Breast epithelium (tissue), 3 donors: ENCODE data around the gene UNC93B1.

Experiments
- POLR2A ChIP-seq: fragments of 450-650 bp; IDR thresholded peaks from one replicate; pipeline ENCODE4 v1.6.1; 2016; ENCODE audit warnings: antibody characterized with exemption, mild to moderate bottlenecking, moderate library complexity
- POLR2AphosphoS5 ChIP-seq, 3 donors: sonication (generic); formaldehyde crosslinking; IDR thresholded peaks; one replicate each; pipeline ENCODE4 v1.6.1; 2017; ENCODE audit warnings: antibody characterized with exemption in 3 of 3

DNA sequence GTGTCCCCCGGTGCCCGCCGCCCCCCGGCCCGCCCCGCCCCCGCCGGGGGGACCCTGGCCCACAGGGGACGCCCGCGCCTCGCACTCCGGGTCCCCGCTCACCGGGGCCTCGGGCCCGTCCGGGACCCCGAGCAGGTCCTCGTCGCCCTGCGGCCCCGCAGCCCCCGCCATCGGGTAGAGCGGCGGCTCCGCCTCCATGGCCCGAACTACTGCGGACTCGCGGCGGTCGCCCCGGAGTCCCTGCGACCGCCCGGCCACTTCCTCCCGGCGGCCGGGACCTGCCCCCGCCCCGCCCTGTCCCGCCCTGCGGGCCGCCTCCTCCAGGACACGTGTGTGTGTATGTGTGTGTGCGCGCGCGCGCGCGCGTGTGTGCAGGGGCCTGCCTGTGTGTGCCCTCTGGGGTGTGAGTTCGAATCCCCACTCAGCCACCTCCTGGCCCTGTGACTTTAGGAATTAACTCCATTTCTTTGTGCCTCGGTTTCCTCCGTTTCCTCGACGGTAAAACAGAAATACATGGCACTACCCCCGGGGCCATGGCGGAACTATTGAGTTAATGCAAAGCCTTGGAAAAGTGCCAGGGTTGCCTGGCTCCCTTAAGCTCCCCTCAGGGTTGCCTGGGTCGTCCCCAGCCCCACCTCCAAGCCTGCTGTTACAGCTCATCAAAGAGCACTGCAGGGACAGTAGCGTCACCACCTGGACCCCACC is at the start of gene UNC93B1:
- no peak for TF ChIP-seq POLR2A
- peak in 2 of 3 donors; percentile 14 to 48 for TF ChIP-seq POLR2AphosphoS5 (IDR thresholded peaks at IDR 0.05)
